Progenitor cell of endocrine pancreas (in vitro differentiated cells): ENCODE measurements around the gene STYXL1. TPM values are rescaled to one million over a fixed set of nuclear protein-coding genes. Genes with fewer than 3 reads are reported as not detected.

Source experiments
- DNase-seq: peaks from one replicate; pipeline ENCODE4 v3.0.0; 2021; ENCODE audit warnings: low spot score; ENCODE audit not compliant: unreplicated experiment
- H3K27ac Mint-ChIP-seq: 2 replicates; pipeline ENCODE4 v1.8.0; 2021; ENCODE audit warnings: mild to moderate bottlenecking, moderate library complexity, mixed read lengths
- H3K27me3 Mint-ChIP-seq: 2 replicates; pipeline ENCODE4 v1.8.0; 2021; ENCODE audit warnings: mixed read lengths
- H3K36me3 Mint-ChIP-seq: 2 replicates; pipeline ENCODE4 v1.8.0; 2022; ENCODE audit warnings: mixed read lengths; ENCODE audit not compliant: insufficient read depth
- H3K4me1 Mint-ChIP-seq: 2 replicates; pipeline ENCODE4 v1.8.0; 2021; ENCODE audit warnings: low read depth, mixed read lengths
- H3K4me3 Mint-ChIP-seq: 2 replicates; pipeline ENCODE4 v1.8.0; 2021; ENCODE audit warnings: low read depth, mild to moderate bottlenecking, moderate library complexity, mixed read lengths
- H3K9me3 Mint-ChIP-seq: 2 replicates; pipeline ENCODE4 v1.8.0; 2021; ENCODE audit warnings: low read depth, mixed read lengths
- total RNA-seq: library from RNA; stranded (reverse); gene quantifications from 2 replicates; pipeline ENCODE4 v1.2.1, GENCODE V29; 2021
- TF ChIP-seq, protein P1 (sequence below): fragments of 200-600 bp; sonication (generic); IDR thresholded peaks from one replicate; pipeline ENCODE4 v1.5.0; 2021; ENCODE audit warnings: antibody characterized with exemption, mild to moderate bottlenecking; ENCODE audit not compliant: unreplicated experiment

Gene STYXL1
- total RNA-seq, 1 donor from 2014 or later: 49.7 TPM

DNA sequence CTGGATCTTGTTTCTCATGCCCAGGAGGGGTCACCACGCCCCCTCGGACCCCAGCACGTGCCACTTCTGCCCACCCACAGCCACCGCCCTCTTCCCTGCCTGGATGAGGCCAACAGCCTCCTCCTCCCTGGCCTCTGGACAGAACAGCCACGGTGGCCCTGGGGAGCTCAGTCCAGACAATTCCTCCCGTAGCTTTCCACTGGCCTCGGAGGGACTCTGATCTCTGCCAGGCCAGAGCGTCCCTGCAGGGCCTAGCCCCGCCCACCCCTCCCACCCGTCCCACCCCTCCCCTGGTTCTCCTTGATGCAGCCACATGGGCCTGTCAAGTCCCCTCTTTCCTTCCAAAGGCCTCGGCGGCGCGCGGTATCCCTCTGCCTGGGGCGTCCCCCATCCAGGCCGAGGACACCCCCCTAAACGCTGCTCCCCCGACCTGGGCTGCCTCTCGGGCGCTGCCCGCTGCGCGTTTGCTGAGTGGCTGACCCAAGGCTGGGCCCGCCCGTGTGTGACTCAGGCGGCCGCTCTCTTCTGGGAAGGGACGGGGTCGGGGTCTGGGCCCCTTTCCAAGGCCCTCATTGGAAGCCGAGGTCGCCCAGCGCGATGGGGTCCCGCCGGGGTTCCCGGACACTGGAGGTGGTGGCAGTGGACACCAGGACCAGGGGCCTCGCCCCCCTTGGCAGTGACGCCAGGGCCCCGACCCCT, 54.0 kb downstream of the STYXL1 start:
- Mint-ChIP-seq H3K9me3 (no peaks in the 10 kb centered on the region), H3K27ac (peak overlapping the region; percentile 85), H3K36me3 (peaks cover 21% of the 10 kb centered on the region), H3K4me1 (peaks cover 11% of the 10 kb centered on the region), H3K4me3 (peak overlapping the region; percentile 74), H3K27me3 (no peaks in the 10 kb centered on the region)
- TF ChIP-seq, protein P1, sequence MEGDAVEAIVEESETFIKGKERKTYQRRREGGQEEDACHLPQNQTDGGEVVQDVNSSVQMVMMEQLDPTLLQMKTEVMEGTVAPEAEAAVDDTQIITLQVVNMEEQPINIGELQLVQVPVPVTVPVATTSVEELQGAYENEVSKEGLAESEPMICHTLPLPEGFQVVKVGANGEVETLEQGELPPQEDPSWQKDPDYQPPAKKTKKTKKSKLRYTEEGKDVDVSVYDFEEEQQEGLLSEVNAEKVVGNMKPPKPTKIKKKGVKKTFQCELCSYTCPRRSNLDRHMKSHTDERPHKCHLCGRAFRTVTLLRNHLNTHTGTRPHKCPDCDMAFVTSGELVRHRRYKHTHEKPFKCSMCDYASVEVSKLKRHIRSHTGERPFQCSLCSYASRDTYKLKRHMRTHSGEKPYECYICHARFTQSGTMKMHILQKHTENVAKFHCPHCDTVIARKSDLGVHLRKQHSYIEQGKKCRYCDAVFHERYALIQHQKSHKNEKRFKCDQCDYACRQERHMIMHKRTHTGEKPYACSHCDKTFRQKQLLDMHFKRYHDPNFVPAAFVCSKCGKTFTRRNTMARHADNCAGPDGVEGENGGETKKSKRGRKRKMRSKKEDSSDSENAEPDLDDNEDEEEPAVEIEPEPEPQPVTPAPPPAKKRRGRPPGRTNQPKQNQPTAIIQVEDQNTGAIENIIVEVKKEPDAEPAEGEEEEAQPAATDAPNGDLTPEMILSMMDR: no peak
- peak; percentile 38 for DNase-seq

DNA sequence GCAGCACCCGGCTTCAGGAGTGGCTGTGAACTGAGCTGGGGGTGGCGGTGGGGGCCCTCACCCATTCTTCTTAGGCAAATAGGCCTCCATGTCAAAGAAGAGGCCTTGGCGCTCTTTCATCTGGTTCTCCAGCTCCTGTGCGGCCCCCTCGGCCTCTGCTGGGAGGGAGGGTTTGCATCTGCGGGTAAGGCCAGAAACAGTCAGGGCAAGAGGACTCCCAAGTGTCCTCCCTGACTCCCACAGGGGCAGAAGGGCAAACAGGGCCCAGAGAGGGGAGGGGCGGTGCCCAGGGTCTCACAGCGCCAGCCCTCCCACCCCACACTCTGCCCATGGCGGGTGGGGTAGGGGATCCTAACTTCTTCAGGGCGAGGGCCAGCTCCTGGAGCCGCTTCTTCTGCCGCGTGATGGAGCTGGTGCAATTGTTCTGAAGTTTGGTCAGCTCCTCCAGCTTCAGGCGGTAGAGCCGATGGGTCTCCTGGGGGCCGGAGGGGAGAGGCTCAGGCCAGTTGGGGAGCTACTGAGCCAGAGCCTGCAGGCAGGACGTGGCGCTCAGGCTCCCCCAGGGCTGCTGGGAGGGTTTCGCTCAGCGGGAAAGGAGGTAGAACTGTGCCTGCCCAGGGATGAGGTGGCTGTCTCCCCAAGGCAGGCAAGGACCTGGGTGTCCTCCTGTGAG, 55.6 kb downstream of the STYXL1 start:
- Mint-ChIP-seq H3K4me3 (no peak overlapping the region), H3K36me3 (peaks cover 14% of the 10 kb centered on the region)

DNA sequence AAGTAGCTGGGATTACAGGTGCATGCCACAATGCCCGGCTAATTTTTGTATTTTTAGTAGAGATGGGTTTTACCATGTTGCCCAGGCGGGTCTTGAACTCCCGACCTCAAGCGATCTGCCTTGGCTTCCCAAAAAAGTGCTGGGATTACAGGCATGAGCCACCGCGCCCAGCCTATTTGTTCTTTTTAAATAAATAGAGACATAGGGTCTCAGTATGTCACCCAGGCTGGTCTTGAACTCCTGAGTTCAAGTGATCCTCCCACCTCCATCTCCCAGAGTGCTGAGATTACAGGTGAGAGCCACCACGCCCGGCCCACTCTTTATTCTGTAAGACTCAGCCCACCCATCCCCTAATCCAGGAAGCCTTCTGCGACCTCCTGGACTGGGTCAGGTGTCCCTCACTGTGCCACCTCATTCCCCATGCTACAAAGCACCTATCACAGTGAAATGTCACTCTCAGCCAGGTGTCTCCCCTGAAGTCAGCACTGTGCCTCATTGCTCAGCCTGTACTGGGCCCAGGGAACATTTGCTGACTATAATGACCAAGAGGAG, 56.2 kb downstream of the STYXL1 start:
- no peaks in the 10 kb centered on the region for H3K27me3 Mint-ChIP-seq
- H3K4me1 Mint-ChIP-seq: peaks cover 11% of the 10 kb centered on the region
- TF ChIP-seq, protein P1: no peak
- H3K36me3 Mint-ChIP-seq: peaks cover 14% of the 10 kb centered on the region
- DNase-seq: no peak
- H3K9me3 Mint-ChIP-seq: no peaks in the 10 kb centered on the region
- no peak overlapping the region for H3K4me3 Mint-ChIP-seq
- no peak overlapping the region for H3K27ac Mint-ChIP-seq

More for the DNA sequence above, 55.6 kb downstream of the STYXL1 start:
- H3K27me3 Mint-ChIP-seq: no peaks in the 10 kb centered on the region
- H3K4me1 Mint-ChIP-seq: peaks cover 11% of the 10 kb centered on the region
- no peaks in the 10 kb centered on the region for H3K9me3 Mint-ChIP-seq
- H3K27ac Mint-ChIP-seq: no peak overlapping the region
- TF ChIP-seq, protein P1: no peak
- no peak for DNase-seq

DNA sequence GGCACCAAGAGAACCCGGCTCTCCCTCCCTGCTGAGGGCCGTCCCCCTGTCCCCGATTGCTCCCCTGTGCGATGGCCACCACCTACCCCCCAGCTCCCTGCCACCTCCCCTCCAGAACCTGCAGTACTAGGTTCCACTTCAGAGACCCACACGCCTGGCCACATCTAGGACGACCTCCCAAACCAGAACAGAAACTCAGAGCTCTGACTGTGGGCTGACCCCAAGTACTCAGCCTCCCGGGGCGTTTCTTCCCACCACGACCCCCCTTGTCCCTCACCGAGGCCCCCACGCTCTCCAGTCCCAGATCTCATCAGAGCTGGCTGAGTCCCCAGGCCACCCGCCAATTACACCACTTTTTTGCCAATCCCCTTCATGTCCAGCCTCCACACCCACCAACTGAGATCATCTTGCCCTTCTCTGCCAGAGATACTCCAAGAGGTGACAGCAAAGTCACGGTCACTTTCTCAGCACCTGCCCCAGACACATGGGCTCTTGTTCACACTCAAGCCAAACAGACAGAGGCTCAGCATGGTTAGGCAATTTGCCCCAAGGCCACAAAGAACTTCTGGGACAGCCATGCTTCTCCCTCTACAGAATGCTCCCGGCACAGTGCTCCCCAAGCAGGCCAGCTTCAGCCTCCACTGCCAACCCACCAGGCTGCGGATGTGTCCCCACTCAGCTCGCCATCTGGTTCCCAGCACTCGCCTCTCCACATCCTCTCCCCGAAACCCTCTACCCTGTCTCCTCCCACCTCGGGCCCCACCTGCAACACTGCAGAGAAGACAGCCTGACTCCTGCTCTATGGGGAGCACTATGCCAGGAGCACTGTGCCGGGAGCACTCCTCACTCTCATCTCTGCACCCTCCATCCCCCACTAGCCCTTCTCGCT, 58.1 kb downstream of the STYXL1 start:
- no peak overlapping the region for H3K4me3 Mint-ChIP-seq
- no peak for DNase-seq
- TF ChIP-seq, protein P1: no peak
- H3K27ac Mint-ChIP-seq: peak overlapping the region; percentile 86
- peaks cover 6% of the 10 kb centered on the region for H3K36me3 Mint-ChIP-seq
- peaks cover 10% of the 10 kb centered on the region for H3K4me1 Mint-ChIP-seq
- H3K9me3 Mint-ChIP-seq: no peaks in the 10 kb centered on the region
- H3K27me3 Mint-ChIP-seq: no peaks in the 10 kb centered on the region
